ENCODE data around the gene FADS2.

Gene FADS2

GRCh38 chr11:61783717-61784505 lies 44.2 kb upstream of the FADS2 start:
- no peak overlapping the region for H3K4me3 ChIP-seq (ENCODE audit: low read depth, low read length)
- peak overlapping the region; percentile 6 for H2AK5ac ChIP-seq (ENCODE audit: low read length)
- peak overlapping the region; percentile 25 for H2BK120ac ChIP-seq (ENCODE audit: insufficient read depth, low read length, poor library complexity)
- H3K9ac ChIP-seq (ENCODE audit: low read length) = no peak overlapping the region
- H3K4me2 ChIP-seq (ENCODE audit: low read length) = no peak overlapping the region
- no peak overlapping the region for H4K8ac ChIP-seq (ENCODE audit: low read depth, low read length)
- H3K14ac ChIP-seq (ENCODE audit: low read length) = no peak overlapping the region
- H3K79me1 ChIP-seq (ENCODE audit: low read length) = no peaks in the 10 kb centered on the region
- peaks cover 7% of the 10 kb centered on the region for H3K9me3 ChIP-seq (ENCODE audit: insufficient read depth, low read depth, low read length)
- H3K27ac ChIP-seq (ENCODE audit: low read depth, low read length) = peak overlapping the region; percentile 7
- no peak for DNase-seq
- no peaks in the 10 kb centered on the region for H3K27me3 ChIP-seq (ENCODE audit: insufficient read depth, low read length)
- H3K4me1 ChIP-seq (ENCODE audit: control insufficient read depth in 1 of 2, insufficient read depth in 2 of 2, low read length in 2 of 2) = peaks cover 25 to 34% of the 10 kb centered on the region in 2 experiments
- no peak overlapping the region for H4K12ac ChIP-seq (ENCODE audit: low read depth, low read length)
- peak overlapping the region; percentile 17 for H4K91ac ChIP-seq (ENCODE audit: low read depth, low read length)
- H3K18ac ChIP-seq (ENCODE audit: low read length) = peak overlapping the region; percentile 13
- no peak overlapping the region for H2AFZ ChIP-seq (ENCODE audit: insufficient read depth, low read length, poor library complexity)
- H3K23ac ChIP-seq (ENCODE audit: low read length) = no peak overlapping the region
- H3K4ac ChIP-seq (ENCODE audit: low read depth, low read length) = no peak overlapping the region
- H2BK5ac ChIP-seq (ENCODE audit: low read depth, low read length, poor library complexity) = no peak overlapping the region
- peaks cover 2% of the 10 kb centered on the region for H3K79me2 ChIP-seq (ENCODE audit: control insufficient read depth, insufficient read depth, low read length, poor library complexity)
- no CpG with 5 or more reads among the region's 13 CpGs for WGBS (ENCODE audit: extremely low coverage, insufficient coverage, insufficient read length)
- peaks cover 50 to 54% of the 10 kb centered on the region in 2 experiments for H3K36me3 ChIP-seq (ENCODE audit: control insufficient read depth in 1 of 2, insufficient read depth in 2 of 2, low read length in 2 of 2)
- H2BK12ac ChIP-seq (ENCODE audit: low read length) = no peak overlapping the region

- Histone ChIP-seq H3K27me3 (ENCODE audit: insufficient read depth, low read length) (no peaks in the 10 kb centered on the region), H3K79me1 (ENCODE audit: low read length) (no peaks in the 10 kb centered on the region), H3K18ac (ENCODE audit: low read length) (no peak overlapping the region), H3K27ac (ENCODE audit: low read depth, low read length) (no peak overlapping the region), H3K4me3 (ENCODE audit: low read depth, low read length) (no peak overlapping the region), H3K4ac (ENCODE audit: low read depth, low read length) (no peak overlapping the region), H2AFZ (ENCODE audit: insufficient read depth, low read length, poor library complexity) (no peak overlapping the region), H3K9me3 (ENCODE audit: insufficient read depth, low read depth, low read length) (peaks cover 7% of the 10 kb centered on the region), H3K36me3 (ENCODE audit: control insufficient read depth in 1 of 2, insufficient read depth in 2 of 2, low read length in 2 of 2) (peaks cover 56 to 58% of the 10 kb centered on the region in 2 experiments), H3K79me2 (ENCODE audit: control insufficient read depth, insufficient read depth, low read length, poor library complexity) (peaks cover 2% of the 10 kb centered on the region), H3K23ac (ENCODE audit: low read length) (no peak overlapping the region), H4K12ac (ENCODE audit: low read depth, low read length) (no peak overlapping the region), H2BK5ac (ENCODE audit: low read depth, low read length, poor library complexity) (no peak overlapping the region), H3K9ac (ENCODE audit: low read length) (no peak overlapping the region), H3K4me2 (ENCODE audit: low read length) (no peak overlapping the region), H3K4me1 (ENCODE audit: control insufficient read depth in 1 of 2, insufficient read depth in 2 of 2, low read length in 2 of 2) (peaks cover 25 to 34% of the 10 kb centered on the region in 2 experiments), H2BK120ac (ENCODE audit: insufficient read depth, low read length, poor library complexity) (no peak overlapping the region), H2AK5ac (ENCODE audit: low read length) (no peak overlapping the region), H2BK12ac (ENCODE audit: low read length) (no peak overlapping the region), H4K91ac (ENCODE audit: low read depth, low read length) (peak overlapping the region; percentile 17), H3K14ac (ENCODE audit: low read length) (no peak overlapping the region), H4K8ac (ENCODE audit: low read depth, low read length) (no peak overlapping the region)
- no CpG with 5 or more reads among the region's 7 CpGs for WGBS (ENCODE audit: extremely low coverage, insufficient coverage, insufficient read length)
- no peak for DNase-seq
Measured at GRCh38 chr11:61784506-61784805, 43.6 kb upstream of the FADS2 start.

GRCh38 chr11:61785837-61786402 lies 42.2 kb upstream of the FADS2 start:
- no peak overlapping the region for H3K23ac ChIP-seq (ENCODE audit: low read length)
- no peak overlapping the region for H3K9ac ChIP-seq (ENCODE audit: low read length)
- no peak overlapping the region for H2AFZ ChIP-seq (ENCODE audit: insufficient read depth, low read length, poor library complexity)
- peaks cover 25 to 30% of the 10 kb centered on the region in 2 experiments for H3K4me1 ChIP-seq (ENCODE audit: control insufficient read depth in 1 of 2, insufficient read depth in 2 of 2, low read length in 2 of 2)
- H3K27me3 ChIP-seq (ENCODE audit: insufficient read depth, low read length) = no peaks in the 10 kb centered on the region
- no peak overlapping the region for H4K12ac ChIP-seq (ENCODE audit: low read depth, low read length)
- no peak overlapping the region for H3K4me2 ChIP-seq (ENCODE audit: low read length)
- peaks cover 2% of the 10 kb centered on the region for H3K79me2 ChIP-seq (ENCODE audit: control insufficient read depth, insufficient read depth, low read length, poor library complexity)
- H4K8ac ChIP-seq (ENCODE audit: low read depth, low read length) = no peak overlapping the region
- no peak overlapping the region for H3K4ac ChIP-seq (ENCODE audit: low read depth, low read length)
- no peaks in the 10 kb centered on the region for H3K79me1 ChIP-seq (ENCODE audit: low read length)
- H2BK12ac ChIP-seq (ENCODE audit: low read length) = no peak overlapping the region
- H4K91ac ChIP-seq (ENCODE audit: low read depth, low read length) = no peak overlapping the region
- peaks cover 63 to 65% of the 10 kb centered on the region in 2 experiments for H3K36me3 ChIP-seq (ENCODE audit: control insufficient read depth in 1 of 2, insufficient read depth in 2 of 2, low read length in 2 of 2)
- WGBS (ENCODE audit: extremely low coverage, insufficient coverage, insufficient read length) = no CpG with 5 or more reads among the region's 11 CpGs
- H3K18ac ChIP-seq (ENCODE audit: low read length) = no peak overlapping the region
- H2BK5ac ChIP-seq (ENCODE audit: low read depth, low read length, poor library complexity) = no peak overlapping the region
- H3K27ac ChIP-seq (ENCODE audit: low read depth, low read length) = no peak overlapping the region
- H3K4me3 ChIP-seq (ENCODE audit: low read depth, low read length) = no peak overlapping the region
- no peak overlapping the region for H2AK5ac ChIP-seq (ENCODE audit: low read length)
- DNase-seq = no peak
- no peak overlapping the region for H2BK120ac ChIP-seq (ENCODE audit: insufficient read depth, low read length, poor library complexity)
- no peak overlapping the region for H3K14ac ChIP-seq (ENCODE audit: low read length)
- peaks cover 1% of the 10 kb centered on the region for H3K9me3 ChIP-seq (ENCODE audit: insufficient read depth, low read depth, low read length)

- no peak overlapping the region for H2BK12ac ChIP-seq (ENCODE audit: low read length)
Measured at GRCh38 chr11:61787928-61788491, 40.1 kb upstream of the FADS2 start.

More at GRCh38 chr11:61787928-61788491, 40.1 kb upstream of the FADS2 start:
- Histone ChIP-seq H4K91ac (ENCODE audit: low read depth, low read length) (no peak overlapping the region), H3K27me3 (ENCODE audit: insufficient read depth, low read length) (no peaks in the 10 kb centered on the region), H2AFZ (ENCODE audit: insufficient read depth, low read length, poor library complexity) (no peak overlapping the region), H3K4me3 (ENCODE audit: low read depth, low read length) (no peak overlapping the region), H3K4ac (ENCODE audit: low read depth, low read length) (no peak overlapping the region), H3K18ac (ENCODE audit: low read length) (no peak overlapping the region), H3K14ac (ENCODE audit: low read length) (no peak overlapping the region), H2AK5ac (ENCODE audit: low read length) (no peak overlapping the region), H3K23ac (ENCODE audit: low read length) (no peak overlapping the region), H3K79me2 (ENCODE audit: control insufficient read depth, insufficient read depth, low read length, poor library complexity) (peaks cover 11% of the 10 kb centered on the region), H3K79me1 (ENCODE audit: low read length) (peaks cover 12% of the 10 kb centered on the region), H4K8ac (ENCODE audit: low read depth, low read length) (no peak overlapping the region), H3K9ac (ENCODE audit: low read length) (no peak overlapping the region), H3K36me3 (ENCODE audit: control insufficient read depth in 1 of 2, insufficient read depth in 2 of 2, low read length in 2 of 2) (peaks cover 62 to 63% of the 10 kb centered on the region in 2 experiments), H3K9me3 (ENCODE audit: insufficient read depth, low read depth, low read length) (peaks cover 1% of the 10 kb centered on the region), H4K12ac (ENCODE audit: low read depth, low read length) (no peak overlapping the region), H2BK5ac (ENCODE audit: low read depth, low read length, poor library complexity) (no peak overlapping the region), H3K27ac (ENCODE audit: low read depth, low read length) (no peak overlapping the region), H3K4me1 (ENCODE audit: control insufficient read depth in 1 of 2, insufficient read depth in 2 of 2, low read length in 2 of 2) (peaks cover 7 to 17% of the 10 kb centered on the region in 2 experiments), H2BK120ac (ENCODE audit: insufficient read depth, low read length, poor library complexity) (no peak overlapping the region), H3K4me2 (ENCODE audit: low read length) (no peak overlapping the region)
- DNase-seq = peak in 1 of 2 donors; percentile 21
- no CpG with 5 or more reads among the region's 9 CpGs for WGBS (ENCODE audit: extremely low coverage, insufficient coverage, insufficient read length)
